ENCODE measurements around the gene SH2D4B. TPM values are rescaled to one million over a fixed set of nuclear protein-coding genes. Genes with fewer than 3 reads are reported as not detected.

SH2D4B gene
- total RNA-seq, 1 donor from 2014 or later: 0.12 TPM

DNA sequence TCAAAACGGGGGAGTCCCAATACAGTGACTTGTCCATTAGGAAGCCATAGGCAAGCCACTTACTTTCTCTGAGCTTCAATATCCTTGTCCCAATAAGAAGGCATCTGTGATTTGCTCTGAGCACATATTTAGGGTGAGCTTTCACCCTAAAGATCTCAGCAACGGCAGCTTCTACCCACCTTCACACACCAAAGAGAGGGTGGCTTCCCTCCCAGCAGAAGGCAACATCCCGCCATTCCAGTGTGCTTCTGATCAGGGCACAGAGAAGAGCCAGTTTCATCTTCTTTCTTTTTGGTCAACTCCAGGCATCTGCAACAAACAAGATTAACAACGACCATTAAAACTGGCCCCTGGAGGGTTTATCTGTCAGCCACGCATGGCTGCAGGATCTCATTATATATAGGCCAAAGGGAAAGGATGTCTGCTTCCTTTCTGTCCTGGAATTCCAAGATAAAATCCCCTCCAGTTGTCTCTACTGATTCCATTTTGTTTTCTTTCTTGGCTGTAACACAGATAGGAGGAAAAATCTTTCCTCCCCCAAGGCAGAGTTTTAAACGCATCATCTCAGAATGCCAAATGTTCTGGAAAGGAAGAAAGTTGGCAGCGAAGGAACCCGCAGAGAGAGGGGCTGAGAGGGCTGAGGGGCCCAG lies 491 bp upstream of the SH2D4B start:
- peaks cover 3% of the 10 kb centered on the region for H3K36me3 Mint-ChIP-seq (ENCODE audit: insufficient read depth)
- TF ChIP-seq, protein P1, sequence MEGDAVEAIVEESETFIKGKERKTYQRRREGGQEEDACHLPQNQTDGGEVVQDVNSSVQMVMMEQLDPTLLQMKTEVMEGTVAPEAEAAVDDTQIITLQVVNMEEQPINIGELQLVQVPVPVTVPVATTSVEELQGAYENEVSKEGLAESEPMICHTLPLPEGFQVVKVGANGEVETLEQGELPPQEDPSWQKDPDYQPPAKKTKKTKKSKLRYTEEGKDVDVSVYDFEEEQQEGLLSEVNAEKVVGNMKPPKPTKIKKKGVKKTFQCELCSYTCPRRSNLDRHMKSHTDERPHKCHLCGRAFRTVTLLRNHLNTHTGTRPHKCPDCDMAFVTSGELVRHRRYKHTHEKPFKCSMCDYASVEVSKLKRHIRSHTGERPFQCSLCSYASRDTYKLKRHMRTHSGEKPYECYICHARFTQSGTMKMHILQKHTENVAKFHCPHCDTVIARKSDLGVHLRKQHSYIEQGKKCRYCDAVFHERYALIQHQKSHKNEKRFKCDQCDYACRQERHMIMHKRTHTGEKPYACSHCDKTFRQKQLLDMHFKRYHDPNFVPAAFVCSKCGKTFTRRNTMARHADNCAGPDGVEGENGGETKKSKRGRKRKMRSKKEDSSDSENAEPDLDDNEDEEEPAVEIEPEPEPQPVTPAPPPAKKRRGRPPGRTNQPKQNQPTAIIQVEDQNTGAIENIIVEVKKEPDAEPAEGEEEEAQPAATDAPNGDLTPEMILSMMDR (IDR thresholded peaks at IDR 0.05; ENCODE audit: unreplicated experiment): no peak
- DNase-seq (ENCODE audit: low spot score, unreplicated experiment): no peak
- H3K9me3 Mint-ChIP-seq (ENCODE audit: low read depth): no peaks in the 10 kb centered on the region
- H3K27ac Mint-ChIP-seq: no peak overlapping the region
- no peak overlapping the region for H3K4me3 Mint-ChIP-seq (ENCODE audit: low read depth)
- H3K27me3 Mint-ChIP-seq: peaks cover 13% of the 10 kb centered on the region
- peaks cover 3% of the 10 kb centered on the region for H3K4me1 Mint-ChIP-seq (ENCODE audit: low read depth)

DNA sequence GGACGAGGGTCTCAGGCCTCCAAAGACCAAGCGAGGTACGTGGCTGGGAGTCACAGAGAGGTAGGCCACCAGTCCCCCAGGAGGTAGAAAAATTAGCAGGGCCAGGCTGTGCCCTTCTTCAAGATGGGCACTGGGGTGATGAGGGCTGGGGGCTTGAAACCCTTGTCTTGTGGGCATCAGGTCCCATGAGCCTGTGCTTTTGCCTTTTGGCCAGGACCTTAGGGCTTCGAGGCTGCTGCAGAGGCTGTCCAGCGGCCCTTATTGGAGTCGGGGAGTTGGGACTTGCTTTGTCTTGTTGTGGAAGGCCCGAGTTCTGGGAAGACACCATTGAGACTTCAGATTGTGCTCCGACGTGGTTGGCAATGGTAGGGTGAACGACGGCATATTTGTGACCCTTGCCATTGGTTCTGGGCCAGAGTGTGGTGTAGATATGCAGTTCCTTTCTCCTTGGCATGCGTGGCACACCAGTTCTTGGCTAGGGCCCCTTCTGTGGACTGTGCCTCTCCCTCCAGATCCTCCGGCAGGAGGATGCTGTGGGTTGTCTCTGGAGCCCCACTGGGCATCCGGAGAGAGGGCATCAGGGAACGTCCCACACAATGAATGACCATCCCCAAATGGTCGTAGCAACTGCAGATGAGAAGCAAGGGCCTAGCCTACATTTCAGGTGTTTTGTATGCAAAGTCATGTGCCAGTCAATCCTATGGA lies 931 bp downstream of the SH2D4B start:
- Mint-ChIP-seq H3K4me1 (ENCODE audit: low read depth) (peaks cover 3% of the 10 kb centered on the region), H3K4me3 (ENCODE audit: low read depth) (no peak overlapping the region), H3K27ac (no peak overlapping the region), H3K27me3 (peaks cover 13% of the 10 kb centered on the region), H3K9me3 (ENCODE audit: low read depth) (no peaks in the 10 kb centered on the region), H3K36me3 (ENCODE audit: insufficient read depth) (peaks cover 1% of the 10 kb centered on the region)
- DNase-seq (ENCODE audit: low spot score, unreplicated experiment): no peak
- TF ChIP-seq, protein P1 (IDR thresholded peaks at IDR 0.05; ENCODE audit: unreplicated experiment): no peak

DNA sequence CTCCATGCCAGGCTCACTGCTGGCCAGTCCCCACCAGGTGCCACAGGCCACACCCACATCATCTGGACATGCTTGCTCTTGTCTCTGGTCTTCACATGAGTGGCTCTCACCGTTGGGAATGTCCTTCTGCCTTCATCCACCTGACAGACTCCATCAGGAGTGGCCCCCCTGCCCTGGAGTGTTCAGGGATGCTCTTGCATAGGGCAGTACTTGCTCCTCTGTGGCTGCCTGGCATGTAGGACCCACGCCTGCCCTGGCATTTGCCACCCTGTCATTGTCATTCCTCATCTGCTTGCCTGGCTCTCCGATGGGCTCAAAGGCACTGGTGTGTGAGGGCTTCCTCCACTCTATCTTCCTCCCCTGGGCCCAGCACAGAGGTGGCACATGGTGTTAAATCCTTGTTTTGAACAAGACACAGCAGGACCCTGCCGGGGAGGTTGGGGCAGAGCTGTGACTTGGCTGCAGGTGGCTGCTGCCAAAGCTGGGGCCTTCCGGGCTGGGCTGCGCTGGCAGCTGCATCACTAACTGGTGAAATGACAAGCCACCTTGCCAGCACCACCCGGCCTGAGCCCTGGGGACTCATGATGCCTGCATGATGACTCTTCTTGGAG lies 1.8 kb downstream of the SH2D4B start:
- Mint-ChIP-seq H3K9me3 (ENCODE audit: low read depth) (no peaks in the 10 kb centered on the region), H3K4me1 (ENCODE audit: low read depth) (peaks cover 3% of the 10 kb centered on the region), H3K27ac (no peak overlapping the region), H3K36me3 (ENCODE audit: insufficient read depth) (peaks cover 1% of the 10 kb centered on the region), H3K4me3 (ENCODE audit: low read depth) (no peak overlapping the region), H3K27me3 (peaks cover 13% of the 10 kb centered on the region)
- no peak for DNase-seq (ENCODE audit: low spot score, unreplicated experiment)
- TF ChIP-seq, protein P1 (IDR thresholded peaks at IDR 0.05; ENCODE audit: unreplicated experiment): no peak

DNA sequence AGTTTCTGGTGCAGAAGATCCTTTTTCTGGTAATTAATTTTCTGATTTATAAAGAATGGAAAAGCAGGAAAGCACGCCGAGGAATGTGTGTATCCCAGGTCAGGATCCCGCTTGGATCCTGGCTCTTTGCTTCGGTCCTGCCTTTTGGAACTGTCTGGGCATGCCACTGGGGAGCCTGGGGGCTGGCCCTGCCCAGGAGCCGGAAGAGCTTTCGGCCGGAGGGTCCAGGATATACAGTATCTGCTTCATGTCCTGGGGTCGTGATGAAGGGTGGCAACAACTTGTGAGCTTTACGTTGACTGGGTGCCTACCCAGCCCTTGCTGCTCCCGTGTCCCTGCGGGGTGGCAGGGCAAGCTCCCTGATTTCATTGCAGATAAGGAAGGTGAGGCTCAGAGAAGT lies 2.4 kb downstream of the SH2D4B start:
- peaks cover 3% of the 10 kb centered on the region for H3K4me1 Mint-ChIP-seq (ENCODE audit: low read depth)
- no peak overlapping the region for H3K4me3 Mint-ChIP-seq (ENCODE audit: low read depth)
- H3K27me3 Mint-ChIP-seq: peaks cover 13% of the 10 kb centered on the region
- peaks cover 1% of the 10 kb centered on the region for H3K36me3 Mint-ChIP-seq (ENCODE audit: insufficient read depth)
- no peaks in the 10 kb centered on the region for H3K9me3 Mint-ChIP-seq (ENCODE audit: low read depth)
- DNase-seq (ENCODE audit: low spot score, unreplicated experiment): no peak
- H3K27ac Mint-ChIP-seq: no peak overlapping the region
- TF ChIP-seq, protein P1 (IDR thresholded peaks at IDR 0.05; ENCODE audit: unreplicated experiment): no peak

DNA sequence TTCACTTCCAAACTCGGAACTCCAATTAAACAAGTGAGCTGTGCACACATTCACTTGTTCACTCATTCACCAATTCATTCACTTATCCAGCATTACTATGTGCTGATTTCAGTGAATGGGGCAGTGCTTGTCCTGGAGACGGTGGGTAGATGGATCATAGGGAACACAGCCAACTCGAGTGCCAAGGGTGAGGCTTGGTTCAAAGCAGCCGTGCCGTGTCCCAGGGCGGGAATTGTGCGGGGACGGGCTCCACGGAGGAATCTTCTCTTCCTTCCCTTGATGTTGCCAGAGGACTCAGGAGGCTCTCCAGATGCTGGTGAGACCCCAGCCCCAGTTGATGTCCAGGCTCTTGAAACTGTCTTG lies 2.9 kb downstream of the SH2D4B start:
- Mint-ChIP-seq H3K27me3 (peaks cover 17% of the 10 kb centered on the region), H3K9me3 (ENCODE audit: low read depth) (no peaks in the 10 kb centered on the region), H3K4me3 (ENCODE audit: low read depth) (no peak overlapping the region), H3K27ac (no peak overlapping the region), H3K36me3 (ENCODE audit: insufficient read depth) (no peaks in the 10 kb centered on the region), H3K4me1 (ENCODE audit: low read depth) (peaks cover under 1% of the 10 kb centered on the region)
- no peak for DNase-seq (ENCODE audit: low spot score, unreplicated experiment)
- TF ChIP-seq, protein P1 (IDR thresholded peaks at IDR 0.05; ENCODE audit: unreplicated experiment): no peak
